ENCODE results near the gene THOC1. TPM values are rescaled to one million over a fixed set of nuclear protein-coding genes. Genes with fewer than 3 reads are reported as not detected.
"Not testable (repeated sequence)": the region's sequence is repeated elsewhere in the genome, so short reads cannot be mapped to it uniquely, and the experiment has no call there.

THOC1 gene
- total RNA-seq, 5 donors from 2014 or later (not counting 1 experiment from before 2014, with no cell fraction given), result 50.7 to 88.5 (median 53.7) TPM

- H3K9me3 Mint-ChIP-seq; H3K27ac ChIP-seq (ENCODE audit: low read length); H3K4me1 ChIP-seq (ENCODE audit: control insufficient read depth in 1 of 2, extremely low read depth in 1 of 2, insufficient read depth in 2 of 2, low read length in 2 of 2); H3K4me3 Mint-ChIP-seq; H3K36me3 Mint-ChIP-seq; DNase-seq; CTCF ChIA-PET; H3K36me3 ChIP-seq (ENCODE audit: control insufficient read depth in 2 of 2, extremely low read depth in 1 of 2, insufficient read depth in 1 of 2, low read length in 1 of 2); H3K4me1 Mint-ChIP-seq; H3K4me3 ChIP-seq (ENCODE audit: control insufficient read depth in 1 of 2, extremely low read depth in 1 of 2, low read length in 1 of 2); ATAC-seq (replicated peaks in 1 of 4); POLR2A ChIA-PET; H3K27ac Mint-ChIP-seq; H3K9me3 ChIP-seq: not testable (repeated sequence)
- WGBS (ENCODE audit: insufficient coverage), result 70% methylated on average over 3 of the region's 4 CpGs
- H3K27me3 ChIP-seq (replicated peaks in 1 of 2; ENCODE audit: control insufficient read depth in 2 of 2, extremely low read depth in 1 of 2, insufficient read depth in 2 of 2, low read length in 1 of 2), result peaks cover 0 to 12% of the 10 kb centered on the region in 2 experiments
- H3K27me3 Mint-ChIP-seq, result peaks cover 15 to 30% of the 10 kb centered on the region in 2 donors
Measured at GRCh38 chr18:308086-308485, 40.2 kb upstream of the THOC1 start.

GRCh38 chr18:306608-307255, 38.9 kb upstream of the THOC1 start:
- peaks cover 0 to 16% of the 10 kb centered on the region in 2 experiments for H3K27me3 ChIP-seq (replicated peaks in 1 of 2; ENCODE audit: control insufficient read depth in 2 of 2, extremely low read depth in 1 of 2, insufficient read depth in 2 of 2, low read length in 1 of 2)
- ChIA-PET CTCF (no interaction called here), POLR2A (interaction anchor here in 1 of 2 donors (0.7 kb wide), 1 partner anchor 206 kb away, joined by 9 read pairs; no protein-coding TSS in a partner anchor)
- no peak overlapping the region for H3K4me3 Mint-ChIP-seq
- WGBS (ENCODE audit: insufficient coverage), result 73% methylated on average over 3 of the region's 7 CpGs
- no peak overlapping the region for H3K27ac ChIP-seq (ENCODE audit: low read length)
- no peak overlapping the region for H3K4me3 ChIP-seq (ENCODE audit: control insufficient read depth in 1 of 2, extremely low read depth in 1 of 2, low read length in 1 of 2)
- H3K36me3 ChIP-seq (ENCODE audit: control insufficient read depth in 2 of 2, extremely low read depth in 1 of 2, insufficient read depth in 1 of 2, low read length in 1 of 2), result no peaks in the 10 kb centered on the region
- H3K36me3 Mint-ChIP-seq, result no peaks in the 10 kb centered on the region
- no peaks in the 10 kb centered on the region for H3K4me1 Mint-ChIP-seq
- ATAC-seq (replicated peaks in 1 of 4) (no peak), DNase-seq (no peak)
- H3K27me3 Mint-ChIP-seq, result peaks cover 15 to 30% of the 10 kb centered on the region in 2 donors
- H3K9me3 ChIP-seq, result no peaks in the 10 kb centered on the region
- no peak overlapping the region for H3K27ac Mint-ChIP-seq
- H3K4me1 ChIP-seq (ENCODE audit: control insufficient read depth in 1 of 2, extremely low read depth in 1 of 2, insufficient read depth in 2 of 2, low read length in 2 of 2), result no peaks in the 10 kb centered on the region
- no peaks in the 10 kb centered on the region for H3K9me3 Mint-ChIP-seq

- ATAC-seq (replicated peaks in 1 of 4) (no peak), DNase-seq (no peak)
- H3K4me3 Mint-ChIP-seq, result no peak overlapping the region
- Histone ChIP-seq H3K36me3 (ENCODE audit: control insufficient read depth in 2 of 2, extremely low read depth in 1 of 2, insufficient read depth in 1 of 2, low read length in 1 of 2) (no peaks in the 10 kb centered on the region), H3K27me3 (replicated peaks in 1 of 2; ENCODE audit: control insufficient read depth in 2 of 2, extremely low read depth in 1 of 2, insufficient read depth in 2 of 2, low read length in 1 of 2) (peaks cover 0 to 16% of the 10 kb centered on the region in 2 experiments), H3K9me3 (no peaks in the 10 kb centered on the region), H3K4me1 (ENCODE audit: control insufficient read depth in 1 of 2, extremely low read depth in 1 of 2, insufficient read depth in 2 of 2, low read length in 2 of 2) (no peaks in the 10 kb centered on the region), H3K27ac (ENCODE audit: low read length) (no peak overlapping the region), H3K4me3 (ENCODE audit: control insufficient read depth in 1 of 2, extremely low read depth in 1 of 2, low read length in 1 of 2) (no peak overlapping the region)
- H3K9me3 Mint-ChIP-seq, result peaks cover 0 to 3% (median 0%) of the 10 kb centered on the region in 3 donors
- no peaks in the 10 kb centered on the region for H3K4me1 Mint-ChIP-seq
- no peaks in the 10 kb centered on the region for H3K36me3 Mint-ChIP-seq
- ChIA-PET POLR2A (no interaction called here), CTCF (no interaction called here)
- 83% methylated on average over 6 of the region's 6 CpGs for WGBS (ENCODE audit: insufficient coverage)
- peaks cover 21 to 30% of the 10 kb centered on the region in 2 donors for H3K27me3 Mint-ChIP-seq
- no peak overlapping the region for H3K27ac Mint-ChIP-seq
Measured at GRCh38 chr18:305003-305501, 37.2 kb upstream of the THOC1 start.

- ChIA-PET CTCF (no interaction called here), POLR2A (no interaction called here)
- H3K36me3 Mint-ChIP-seq, result no peaks in the 10 kb centered on the region
- peaks cover 0 to 15% of the 10 kb centered on the region in 2 experiments for H3K27me3 ChIP-seq (replicated peaks in 1 of 2; ENCODE audit: control insufficient read depth in 2 of 2, extremely low read depth in 1 of 2, insufficient read depth in 2 of 2, low read length in 1 of 2)
- 100% methylated on average over 1 of the region's 2 CpGs for WGBS (ENCODE audit: insufficient coverage)
- H3K36me3 ChIP-seq (ENCODE audit: control insufficient read depth in 2 of 2, extremely low read depth in 1 of 2, insufficient read depth in 1 of 2, low read length in 1 of 2), result no peaks in the 10 kb centered on the region
- no peak overlapping the region for H3K27ac Mint-ChIP-seq
- peaks cover 0 to 3% (median 0%) of the 10 kb centered on the region in 3 donors for H3K9me3 Mint-ChIP-seq
- ATAC-seq (replicated peaks in 1 of 4) (no peak), DNase-seq (no peak)
- no peaks in the 10 kb centered on the region for H3K9me3 ChIP-seq
- H3K27me3 Mint-ChIP-seq, result peaks cover 21 to 28% of the 10 kb centered on the region in 2 donors
- no peak overlapping the region for H3K4me3 ChIP-seq (ENCODE audit: control insufficient read depth in 1 of 2, extremely low read depth in 1 of 2, low read length in 1 of 2)
- H3K4me3 Mint-ChIP-seq, result no peak overlapping the region
- no peak overlapping the region for H3K27ac ChIP-seq (ENCODE audit: low read length)
- H3K4me1 ChIP-seq (ENCODE audit: control insufficient read depth in 1 of 2, extremely low read depth in 1 of 2, insufficient read depth in 2 of 2, low read length in 2 of 2), result no peaks in the 10 kb centered on the region
- no peaks in the 10 kb centered on the region for H3K4me1 Mint-ChIP-seq
Measured at GRCh38 chr18:303607-304006, 35.8 kb upstream of the THOC1 start.

- Mint-ChIP-seq H3K36me3 (no peaks in the 10 kb centered on the region), H3K27ac (no peak overlapping the region), H3K9me3 (peaks cover 0 to 3% (median 0%) of the 10 kb centered on the region in 3 donors), H3K4me1 (no peaks in the 10 kb centered on the region), H3K27me3 (peaks cover 21 to 23% of the 10 kb centered on the region in 2 donors), H3K4me3 (no peak overlapping the region)
- H3K27me3 ChIP-seq (replicated peaks in 1 of 2; ENCODE audit: control insufficient read depth in 2 of 2, extremely low read depth in 1 of 2, insufficient read depth in 2 of 2, low read length in 1 of 2), result peaks cover 0 to 14% of the 10 kb centered on the region in 2 experiments
- no peaks in the 10 kb centered on the region for H3K9me3 ChIP-seq
- no peak overlapping the region for H3K27ac ChIP-seq (ENCODE audit: low read length)
- H3K4me3 ChIP-seq (ENCODE audit: control insufficient read depth in 1 of 2, extremely low read depth in 1 of 2, low read length in 1 of 2), result no peak overlapping the region
- no peak for DNase-seq
- no peaks in the 10 kb centered on the region for H3K4me1 ChIP-seq (ENCODE audit: control insufficient read depth in 1 of 2, extremely low read depth in 1 of 2, insufficient read depth in 2 of 2, low read length in 2 of 2)
- ChIA-PET CTCF (no interaction called here), POLR2A (no interaction called here)
- no peak for ATAC-seq (replicated peaks in 1 of 4)
- H3K36me3 ChIP-seq (ENCODE audit: control insufficient read depth in 2 of 2, extremely low read depth in 1 of 2, insufficient read depth in 1 of 2, low read length in 1 of 2), result no peaks in the 10 kb centered on the region
- no CpG with 5 or more reads among the region's 1 CpG for WGBS (ENCODE audit: insufficient coverage)
Measured at GRCh38 chr18:303011-303410, 35.2 kb upstream of the THOC1 start.

- Histone ChIP-seq H3K4me3 (ENCODE audit: control insufficient read depth in 1 of 2, extremely low read depth in 1 of 2, low read length in 1 of 2) (no peak overlapping the region), H3K27ac (ENCODE audit: low read length) (no peak overlapping the region), H3K9me3 (no peaks in the 10 kb centered on the region), H3K4me1 (ENCODE audit: control insufficient read depth in 1 of 2, extremely low read depth in 1 of 2, insufficient read depth in 2 of 2, low read length in 2 of 2) (no peaks in the 10 kb centered on the region), H3K36me3 (ENCODE audit: control insufficient read depth in 2 of 2, extremely low read depth in 1 of 2, insufficient read depth in 1 of 2, low read length in 1 of 2) (no peaks in the 10 kb centered on the region), H3K27me3 (replicated peaks in 1 of 2; ENCODE audit: control insufficient read depth in 2 of 2, extremely low read depth in 1 of 2, insufficient read depth in 2 of 2, low read length in 1 of 2) (peaks cover 0 to 10% of the 10 kb centered on the region in 2 experiments)
- Mint-ChIP-seq H3K36me3 (no peaks in the 10 kb centered on the region), H3K27ac (no peak overlapping the region), H3K9me3 (peaks cover 0 to 3% (median 0%) of the 10 kb centered on the region in 3 donors), H3K4me1 (no peaks in the 10 kb centered on the region), H3K4me3 (no peak overlapping the region), H3K27me3 (peaks cover 15 to 16% of the 10 kb centered on the region in 2 donors)
- ChIA-PET CTCF (no interaction called here), POLR2A (no interaction called here)
- WGBS (ENCODE audit: insufficient coverage), result 92% methylated on average over 3 of the region's 7 CpGs
- no peak for ATAC-seq (replicated peaks in 1 of 4)
- DNase-seq, result no peak
Measured at GRCh38 chr18:302097-302496, 34.2 kb upstream of the THOC1 start.
